Measurements from ENCODE around the gene SUPT3H.

Gene SUPT3H

GRCh38 chr6:45300736-45301135 is 77.0 kb downstream of the SUPT3H start:
- TF ChIP-seq YY1 (IDR thresholded peaks at IDR 0.05; ENCODE audit: low read depth): no peak
- TF ChIP-seq REST (IDR thresholded peaks at IDR 0.05; ENCODE audit: low read depth): no peak
- no peak for TF ChIP-seq CEBPB (IDR thresholded peaks at IDR 0.05)
- no peak for TF ChIP-seq MAX (IDR thresholded peaks at IDR 0.05)
- TF ChIP-seq TEAD4 (IDR thresholded peaks at IDR 0.05): no peak
- TF ChIP-seq NFIC (IDR thresholded peaks at IDR 0.05): no peak

- TF ChIP-seq ZBTB7A (IDR thresholded peaks at IDR 0.05; ENCODE audit: low read depth) (no peak), NFIC (IDR thresholded peaks at IDR 0.05) (no peak)
Observed at GRCh38 chr6:45299096-45299581, 78.6 kb downstream of the SUPT3H start.

- TF ChIP-seq MAX (IDR thresholded peaks at IDR 0.05) (no peak), TEAD4 (IDR thresholded peaks at IDR 0.05) (no peak), ZBTB7A (IDR thresholded peaks at IDR 0.05; ENCODE audit: low read depth) (no peak), REST (IDR thresholded peaks at IDR 0.05; ENCODE audit: low read depth) (no peak), TAF1 (IDR thresholded peaks at IDR 0.05; ENCODE audit: low read depth) (no peak), RAD21 (IDR thresholded peaks at IDR 0.05; ENCODE audit: low read depth) (no peak), EP300 (IDR thresholded peaks at IDR 0.05; ENCODE audit: borderline replicate concordance) (no peak), NFIC (IDR thresholded peaks at IDR 0.05) (no peak), CEBPB (IDR thresholded peaks at IDR 0.05) (no peak), CREB1 (IDR thresholded peaks at IDR 0.05; ENCODE audit: low read depth) (no peak), EGR1 (IDR thresholded peaks at IDR 0.05) (no peak), FOXM1 (IDR thresholded peaks at IDR 0.05; ENCODE audit: borderline replicate concordance, low read depth) (no peak), TCF12 (IDR thresholded peaks at IDR 0.05; ENCODE audit: low read depth) (no peak), YY1 (IDR thresholded peaks at IDR 0.05; ENCODE audit: low read depth) (no peak), USF1 (IDR thresholded peaks at IDR 0.05) (no peak)
Observed at GRCh38 chr6:45297320-45297719, 80.4 kb downstream of the SUPT3H start.

GRCh38 chr6:45293306-45293705 is 84.4 kb downstream of the SUPT3H start:
- no peak for TF ChIP-seq EP300 (IDR thresholded peaks at IDR 0.05; ENCODE audit: borderline replicate concordance)
- TF ChIP-seq FOXM1 (IDR thresholded peaks at IDR 0.05; ENCODE audit: borderline replicate concordance, low read depth): no peak
- no peak for TF ChIP-seq ZBTB7A (IDR thresholded peaks at IDR 0.05; ENCODE audit: low read depth)
- TF ChIP-seq TEAD4 (IDR thresholded peaks at IDR 0.05): no peak
- no peak for TF ChIP-seq CREB1 (IDR thresholded peaks at IDR 0.05; ENCODE audit: low read depth)
- TF ChIP-seq RAD21 (IDR thresholded peaks at IDR 0.05; ENCODE audit: low read depth): no peak
- no peak for TF ChIP-seq USF1 (IDR thresholded peaks at IDR 0.05)
- TF ChIP-seq MAX (IDR thresholded peaks at IDR 0.05): no peak
- TF ChIP-seq REST (IDR thresholded peaks at IDR 0.05; ENCODE audit: low read depth): no peak
- no peak for TF ChIP-seq TCF12 (IDR thresholded peaks at IDR 0.05; ENCODE audit: low read depth)
- no peak for TF ChIP-seq TAF1 (IDR thresholded peaks at IDR 0.05; ENCODE audit: low read depth)
- TF ChIP-seq NFIC (IDR thresholded peaks at IDR 0.05): no peak
- TF ChIP-seq YY1 (IDR thresholded peaks at IDR 0.05; ENCODE audit: low read depth): no peak
